ENCODE results near the gene ACER3.

The ACER3 gene

GRCh38 chr11:77064648-77065217, 204.0 kb downstream of the ACER3 start:
- DNase-seq = no peak

- DNase-seq = no peak
Measured at GRCh38 chr11:77065878-77066228, 205.1 kb downstream of the ACER3 start.

GRCh38 chr11:77066229-77067042, 205.7 kb downstream of the ACER3 start, which contains the start of gene CAPN5:
TSS of gene CAPN5 (plus strand) at chr11:77066971. CDS start at chr11:77084887, 17,916 bp downstream.
- DNase-seq = peak; percentile 40

GRCh38 chr11:77067861-77068443, 207.2 kb downstream of the ACER3 start:
- no peak for DNase-seq

- DNase-seq = no peak
Measured at GRCh38 chr11:77068457-77069335, 208.0 kb downstream of the ACER3 start.

- DNase-seq = no peak
Measured at GRCh38 chr11:77069336-77069968, 208.7 kb downstream of the ACER3 start.

GRCh38 chr11:77069969-77070582, 209.4 kb downstream of the ACER3 start:
- DNase-seq = no peak

- no peak for DNase-seq
Measured at GRCh38 chr11:77071077-77071476, 210.4 kb downstream of the ACER3 start.

GRCh38 chr11:77071671-77072605, 211.2 kb downstream of the ACER3 start:
- no peak for DNase-seq

- DNase-seq = no peak
Measured at GRCh38 chr11:77072851-77073327, 212.2 kb downstream of the ACER3 start.

- no peak for DNase-seq
Measured at GRCh38 chr11:77073328-77074001, 212.7 kb downstream of the ACER3 start.

GRCh38 chr11:77074205-77074604, 213.5 kb downstream of the ACER3 start:
- no peak for DNase-seq

- no peak for DNase-seq
Measured at GRCh38 chr11:77074626-77075221, 214.0 kb downstream of the ACER3 start.

GRCh38 chr11:77075425-77075905, 214.7 kb downstream of the ACER3 start:
- peak; percentile 2 for DNase-seq

Measured in NCI-H748 treated with DMSO at 0.1 percent for 48 hours (cell line).